ENCODE data around the gene RNF133. TPM values are rescaled to one million over a fixed set of nuclear protein-coding genes. Genes with fewer than 3 reads are reported as not detected.

The RNF133 gene
- total RNA-seq, result not detected

GRCh38 chr7:122699017-122699416 is at the start of gene RNF133:
Gene RNF133, minus strand, starts transcription at chr7:122699117. Its CDS starts 199 bp downstream, at chr7:122698918.
- no peak within 1 kb of the TSS for H3K27ac Mint-ChIP-seq
- no peak within 1 kb of the TSS for H3K4me3 Mint-ChIP-seq
- no peaks in the 10 kb centered on the region for H3K36me3 Mint-ChIP-seq
- H3K27me3 Mint-ChIP-seq, result no peaks in the 10 kb centered on the region
- CTCF ChIA-PET, result no interaction called here
- no peak for DNase-seq
- ATAC-seq, result no peak
- H3K4me1 Mint-ChIP-seq, result no peaks in the 10 kb centered on the region
- H3K9me3 Mint-ChIP-seq (ENCODE audit: low read depth), result peaks cover 7% of the 10 kb centered on the region

GRCh38 chr7:122748195-122748594 is 49.3 kb upstream of the RNF133 start:
- no peak overlapping the region for H3K27ac Mint-ChIP-seq
- peaks cover 2% of the 10 kb centered on the region for H3K9me3 Mint-ChIP-seq (ENCODE audit: low read depth)
- no peaks in the 10 kb centered on the region for H3K36me3 Mint-ChIP-seq
- DNase-seq (no peak), ATAC-seq (no peak)
- no peak overlapping the region for H3K4me3 Mint-ChIP-seq
- H3K4me1 Mint-ChIP-seq, result no peaks in the 10 kb centered on the region
- no peaks in the 10 kb centered on the region for H3K27me3 Mint-ChIP-seq
- CTCF ChIA-PET, result no interaction called here

GRCh38 chr7:122746948-122747347 is 48.0 kb upstream of the RNF133 start:
- Mint-ChIP-seq H3K36me3 (no peaks in the 10 kb centered on the region), H3K4me3 (no peak overlapping the region), H3K27me3 (no peaks in the 10 kb centered on the region), H3K27ac (no peak overlapping the region), H3K9me3 (ENCODE audit: low read depth) (peaks cover 2% of the 10 kb centered on the region), H3K4me1 (no peaks in the 10 kb centered on the region)
- no peak for ATAC-seq
- CTCF ChIA-PET, result no interaction called here
- no peak for DNase-seq

GRCh38 chr7:122743211-122743610 is 44.3 kb upstream of the RNF133 start:
- Mint-ChIP-seq H3K36me3 (no peaks in the 10 kb centered on the region), H3K27me3 (no peaks in the 10 kb centered on the region), H3K27ac (no peak overlapping the region), H3K4me3 (no peak overlapping the region), H3K4me1 (no peaks in the 10 kb centered on the region), H3K9me3 (ENCODE audit: low read depth) (peaks cover 2% of the 10 kb centered on the region)
- DNase-seq (no peak), ATAC-seq (no peak)
- CTCF ChIA-PET, result no interaction called here

GRCh38 chr7:122738947-122739346 is 40.0 kb upstream of the RNF133 start:
- Mint-ChIP-seq H3K36me3 (no peaks in the 10 kb centered on the region), H3K27ac (no peak overlapping the region), H3K4me3 (no peak overlapping the region), H3K4me1 (no peaks in the 10 kb centered on the region), H3K27me3 (no peaks in the 10 kb centered on the region), H3K9me3 (ENCODE audit: low read depth) (peaks cover 2% of the 10 kb centered on the region)
- CTCF ChIA-PET, result no interaction called here
- DNase-seq (no peak), ATAC-seq (no peak)

GRCh38 chr7:122736183-122736582 is 37.3 kb upstream of the RNF133 start:
- Mint-ChIP-seq H3K27me3 (no peaks in the 10 kb centered on the region), H3K9me3 (ENCODE audit: low read depth) (peaks cover 2% of the 10 kb centered on the region), H3K36me3 (no peaks in the 10 kb centered on the region), H3K27ac (no peak overlapping the region), H3K4me1 (no peaks in the 10 kb centered on the region), H3K4me3 (no peak overlapping the region)
- CTCF ChIA-PET, result no interaction called here
- ATAC-seq, result no peak
- DNase-seq, result no peak

GRCh38 chr7:122727759-122728158 is 28.8 kb upstream of the RNF133 start:
- H3K4me3 Mint-ChIP-seq, result no peak overlapping the region
- H3K4me1 Mint-ChIP-seq, result no peaks in the 10 kb centered on the region
- H3K27ac Mint-ChIP-seq, result no peak overlapping the region
- H3K9me3 Mint-ChIP-seq (ENCODE audit: low read depth), result no peaks in the 10 kb centered on the region
- no peaks in the 10 kb centered on the region for H3K36me3 Mint-ChIP-seq
- no peak for DNase-seq
- ATAC-seq, result no peak
- CTCF ChIA-PET, result no interaction called here
- H3K27me3 Mint-ChIP-seq, result no peaks in the 10 kb centered on the region

GRCh38 chr7:122727354-122727753 is 28.4 kb upstream of the RNF133 start:
- no peak for DNase-seq
- H3K27ac Mint-ChIP-seq, result no peak overlapping the region
- CTCF ChIA-PET, result no interaction called here
- no peak for ATAC-seq
- H3K9me3 Mint-ChIP-seq (ENCODE audit: low read depth), result no peaks in the 10 kb centered on the region
- no peak overlapping the region for H3K4me3 Mint-ChIP-seq
- H3K36me3 Mint-ChIP-seq, result no peaks in the 10 kb centered on the region
- no peaks in the 10 kb centered on the region for H3K4me1 Mint-ChIP-seq
- no peaks in the 10 kb centered on the region for H3K27me3 Mint-ChIP-seq

- Mint-ChIP-seq H3K4me1 (no peaks in the 10 kb centered on the region), H3K27ac (no peak overlapping the region), H3K36me3 (no peaks in the 10 kb centered on the region), H3K4me3 (no peak overlapping the region), H3K27me3 (no peaks in the 10 kb centered on the region), H3K9me3 (ENCODE audit: low read depth) (no peaks in the 10 kb centered on the region)
- CTCF ChIA-PET, result no interaction called here
- ATAC-seq (no peak), DNase-seq (no peak)
Measured at GRCh38 chr7:122726881-122727280, 28.0 kb upstream of the RNF133 start.

- Mint-ChIP-seq H3K4me3 (no peak overlapping the region), H3K9me3 (ENCODE audit: low read depth) (no peaks in the 10 kb centered on the region), H3K27me3 (no peaks in the 10 kb centered on the region), H3K4me1 (no peaks in the 10 kb centered on the region), H3K27ac (no peak overlapping the region), H3K36me3 (no peaks in the 10 kb centered on the region)
- CTCF ChIA-PET, result no interaction called here
- no peak for DNase-seq
- no peak for ATAC-seq
Measured at GRCh38 chr7:122724366-122724765, 25.4 kb upstream of the RNF133 start.

- Mint-ChIP-seq H3K4me1 (no peaks in the 10 kb centered on the region), H3K36me3 (no peaks in the 10 kb centered on the region), H3K27me3 (no peaks in the 10 kb centered on the region), H3K9me3 (ENCODE audit: low read depth) (no peaks in the 10 kb centered on the region), H3K27ac (no peak overlapping the region), H3K4me3 (no peak overlapping the region)
- ATAC-seq (no peak), DNase-seq (no peak)
- CTCF ChIA-PET, result no interaction called here
Measured at GRCh38 chr7:122719010-122719578, 20.2 kb upstream of the RNF133 start.

- H3K27me3 Mint-ChIP-seq, result no peaks in the 10 kb centered on the region
- no peak overlapping the region for H3K4me3 Mint-ChIP-seq
- no peak for ATAC-seq
Measured at GRCh38 chr7:122717356-122718089, 18.6 kb upstream of the RNF133 start.

GRCh38 chr7:122715183-122715582 is 16.3 kb upstream of the RNF133 start:
- no peak overlapping the region for H3K4me3 Mint-ChIP-seq
- H3K27ac Mint-ChIP-seq, result no peak overlapping the region
- H3K27me3 Mint-ChIP-seq, result no peaks in the 10 kb centered on the region
- H3K4me1 Mint-ChIP-seq, result no peaks in the 10 kb centered on the region
- CTCF ChIA-PET, result no interaction called here
- DNase-seq (no peak), ATAC-seq (no peak)
- no peaks in the 10 kb centered on the region for H3K36me3 Mint-ChIP-seq
- H3K9me3 Mint-ChIP-seq (ENCODE audit: low read depth), result no peaks in the 10 kb centered on the region

More at GRCh38 chr7:122717356-122718089, 18.6 kb upstream of the RNF133 start:
- Mint-ChIP-seq H3K4me1 (no peaks in the 10 kb centered on the region), H3K27ac (no peak overlapping the region), H3K36me3 (no peaks in the 10 kb centered on the region), H3K9me3 (ENCODE audit: low read depth) (no peaks in the 10 kb centered on the region)
- DNase-seq, result no peak
- CTCF ChIA-PET, result no interaction called here

- Mint-ChIP-seq H3K27me3 (no peaks in the 10 kb centered on the region), H3K4me3 (no peak overlapping the region), H3K9me3 (ENCODE audit: low read depth) (no peaks in the 10 kb centered on the region), H3K36me3 (no peaks in the 10 kb centered on the region), H3K27ac (no peak overlapping the region), H3K4me1 (no peaks in the 10 kb centered on the region)
- no peak for DNase-seq
- no peak for ATAC-seq
- CTCF ChIA-PET, result no interaction called here
Measured at GRCh38 chr7:122710916-122711315, 12.0 kb upstream of the RNF133 start.

Measured in activated CD8-positive, alpha-beta memory T cell treated with anti-CD3 and anti-CD28 coated beads, Interleukin-2, amount 10 ng/mL, durations not matched to agents 7 days and 5 days (primary cell).